Heart left ventricle (tissue), 16 donors: ENCODE results near the gene GPR179. TPM values are rescaled to one million over a fixed set of nuclear protein-coding genes. Genes with fewer than 3 reads are reported as not detected.

Experiments used
- ATAC-seq, 4 donors: fragments of 200-7000 bp; cut with Tn5 transposase; one replicate each; pipeline ENCODE4 v1.9.1; 2020 to 2022; ENCODE audit warnings: moderate library complexity in 4 of 4, mild to moderate bottlenecking in 3 of 4, moderate number of reproducible peaks in 1 of 4
- DNase-seq, 5 donors: peaks; one replicate each; pipeline ENCODE4 v3.0.0-alpha.2; 2020
- H3K27ac ChIP-seq, 12 donors: fragments of 200-600 bp; sonication (generic) in 4 of 12; one replicate each; pipeline versions ENCODE4 v1.5.0 to v1.8.0; 2016 to 2022; ENCODE audit warnings: mild to moderate bottlenecking in 2 of 12
- H3K27me3 ChIP-seq, 9 donors: fragments of 200-600 bp; sonication (generic) in 2 of 9; one replicate each; pipeline versions ENCODE4 v1.5.1 to v1.8.0; 2016 to 2022; ENCODE audit warnings: mild to moderate bottlenecking in 3 of 9
- H3K36me3 ChIP-seq, 9 donors: fragments of 200-600 bp; sonication (generic) in 2 of 9; one replicate each; pipeline versions ENCODE4 v1.5.0 to v1.8.0; 2018 to 2022; ENCODE audit warnings: mild to moderate bottlenecking in 2 of 9
- H3K4me1 ChIP-seq, 12 donors: fragments of 200-600 bp; sonication (generic) in 4 of 12; one replicate each; pipeline versions ENCODE4 v1.5.0 to v1.8.0; 2016 to 2022; ENCODE audit warnings: mild to moderate bottlenecking in 3 of 12
- H3K4me3 ChIP-seq, 12 donors: fragments of 200-600 bp; sonication (generic) in 4 of 12; one replicate each; pipeline versions ENCODE4 v1.5.0 to v1.8.0; 2017 to 2022; ENCODE audit warnings: mild to moderate bottlenecking in 9 of 12, moderate library complexity in 4 of 12
- H3K9me3 ChIP-seq, 12 donors: fragments of 200-600 bp; sonication (generic) in 4 of 12; one replicate each; pipeline versions ENCODE4 v1.5.0 to v1.8.0; 2016 to 2022; ENCODE audit warnings: mild to moderate bottlenecking in 1 of 12
- POLR2A ChIP-seq, 2 donors: fragments of 450-650 bp; IDR thresholded peaks; one replicate each; pipeline ENCODE4 v1.6.1; 2017; ENCODE audit warnings: antibody characterized with exemption in 2 of 2, mild to moderate bottlenecking in 2 of 2, moderate library complexity in 2 of 2
- WGBS, 4 donors: extraction: QIAGEN DNeasy Blood & Tissue Kit in 2 of 4; methylation state at CpG; one replicate each; pipeline versions ENCODE4 v1.1.5 to v1.1.7; 2013 to 2018; 5-methylcytosine and 5-hydroxymethylcytosine counted together
- intact Hi-C, 10 donors: fragments of 100-400 bp; cut with DNase I; formaldehyde crosslinking; loops; one replicate each; pipeline versions ENCODE4 v1.11.1 to v1.14.2; 2022
- polyA plus RNA-seq, 2 donors: library from polyadenylated mRNA; stranded (reverse); fragments of 200-250 nt; gene quantifications; one replicate each; pipeline ENCODE4 v1.2.3, GENCODE V29; 2013
- total RNA-seq, 9 donors: library from RNA; depleted of rRNA in 2 of 9; stranded (reverse); fragments of >200 nt in 2 of 9; fragmentation: NEBNext Ultra II Directional in 3 of 9; extraction: Animal tissue kit (Norgen Biotek cat#: 25700) in 3 of 9; gene quantifications; one replicate each; pipeline versions ENCODE4 v1.1.0 to v1.2.4, GENCODE V29; 2016 to 2023
- TF ChIP-seq, protein P1 (sequence below), 12 donors: fragments of 200-600 bp; sonication (generic) in 4 of 12; IDR thresholded peaks; one replicate each; pipeline versions ENCODE4 v1.5.0 to v1.8.0; 2018 to 2022; ENCODE audit warnings: antibody characterized with exemption in 12 of 12, mild to moderate bottlenecking in 5 of 12
- donor health status: ischemic (EF 13 %, LVEDD 7.1; RV severe dilation, severe dysfunction).
- donor health status: healthy with polysubstance abuse.
- donor health status: DM: no; HTN: yes; CAD: no.
- donor health status: DM: no; HTN: no; CAD: no.
- donor health status: ischemic (EF 25% LVEDD 6.9; RV normal size, moderate dysfunction).
- donor health status: ischemic (EF 25% LVEDD 5.7; RV mildly dilated, moderate dysfunction).
- donor health status: healthy.
- donor health status: DM: yes; HTN: yes; CAD: no.
- donor health status: ischemic (EF 35%, LVEDD 5.7; RV mildly dilated, moderate dysfunction).
- donor health status: nonischemic (EF 11% LVEDD 7.7; RV severe dilation, severe dysfunction).
- donor health status: DM: yes; HTN: yes; CAD: no.
- donor health status: PGD.
- donor health status: ischemic (EF 29% LVEDD 5.4; RV normal size, mild dysfunction).
- donor health status: nonischemic (EF 23%, LVEDD 6.1; RV moderate dilation, normal function).

The GPR179 gene
- total and polyA plus RNA-seq, 11 donors, result 0.03 to 0.25 (median 0.07) TPM; not detected in 5

DNA sequence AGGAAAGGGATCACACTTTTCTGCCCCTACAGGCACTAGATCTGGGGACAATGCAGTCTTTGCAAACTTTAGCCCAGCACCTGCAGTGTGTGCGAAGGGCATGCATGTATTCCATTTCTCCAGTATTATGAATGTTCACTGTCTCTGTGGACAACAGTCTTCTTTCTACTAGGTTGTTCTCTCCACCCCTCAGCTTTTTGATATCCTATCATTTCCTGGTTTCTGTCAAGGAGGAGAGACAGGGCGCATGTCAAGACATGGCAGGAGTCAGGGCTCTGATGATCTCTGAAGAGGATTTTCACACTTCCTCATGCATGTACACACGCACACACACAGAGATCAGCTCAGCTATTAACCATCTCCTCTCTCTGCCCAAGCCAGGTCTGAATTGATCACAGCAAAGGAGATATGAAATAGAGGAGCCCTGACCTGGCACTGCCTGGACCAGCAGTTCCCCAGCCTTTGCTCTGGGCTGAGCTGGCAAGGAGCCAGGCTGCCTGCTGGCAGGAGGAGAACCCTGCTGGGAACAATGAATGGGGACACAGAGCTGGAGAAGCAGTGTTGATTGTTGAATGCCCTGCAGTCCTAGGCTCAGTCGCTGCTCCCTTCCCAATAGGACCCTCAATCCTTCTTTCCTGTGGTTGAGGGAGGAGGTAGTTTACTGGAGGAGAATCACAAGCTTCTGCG is 2.6 kb downstream of the GPR179 start:
- H3K36me3 ChIP-seq, result no peaks in the 10 kb centered on the region
- TF ChIP-seq POLR2A (IDR thresholded peaks at IDR 0.05), result no peak
- TF ChIP-seq, protein P1, sequence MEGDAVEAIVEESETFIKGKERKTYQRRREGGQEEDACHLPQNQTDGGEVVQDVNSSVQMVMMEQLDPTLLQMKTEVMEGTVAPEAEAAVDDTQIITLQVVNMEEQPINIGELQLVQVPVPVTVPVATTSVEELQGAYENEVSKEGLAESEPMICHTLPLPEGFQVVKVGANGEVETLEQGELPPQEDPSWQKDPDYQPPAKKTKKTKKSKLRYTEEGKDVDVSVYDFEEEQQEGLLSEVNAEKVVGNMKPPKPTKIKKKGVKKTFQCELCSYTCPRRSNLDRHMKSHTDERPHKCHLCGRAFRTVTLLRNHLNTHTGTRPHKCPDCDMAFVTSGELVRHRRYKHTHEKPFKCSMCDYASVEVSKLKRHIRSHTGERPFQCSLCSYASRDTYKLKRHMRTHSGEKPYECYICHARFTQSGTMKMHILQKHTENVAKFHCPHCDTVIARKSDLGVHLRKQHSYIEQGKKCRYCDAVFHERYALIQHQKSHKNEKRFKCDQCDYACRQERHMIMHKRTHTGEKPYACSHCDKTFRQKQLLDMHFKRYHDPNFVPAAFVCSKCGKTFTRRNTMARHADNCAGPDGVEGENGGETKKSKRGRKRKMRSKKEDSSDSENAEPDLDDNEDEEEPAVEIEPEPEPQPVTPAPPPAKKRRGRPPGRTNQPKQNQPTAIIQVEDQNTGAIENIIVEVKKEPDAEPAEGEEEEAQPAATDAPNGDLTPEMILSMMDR (IDR thresholded peaks at IDR 0.05), result no peak
- H3K27me3 ChIP-seq, result no peaks in the 10 kb centered on the region
- peaks cover 0 to 8% (median 0%) of the 10 kb centered on the region in 12 donors for H3K4me1 ChIP-seq
- H3K27ac ChIP-seq, result no peak overlapping the region
- no peak overlapping the region for H3K4me3 ChIP-seq
- peak; percentile 75 to 88 (median 83) for ATAC-seq
- intact Hi-C loops, result loop anchor here in 3 of 10 donors (5.0 to 10.0 kb wide), 3 partner anchors 41 to 324 kb away; no protein-coding TSS in a partner anchor
- WGBS, 4 donors, result 47 to 53% (median 50%) methylated on average over 4 to 5 of the region's 5 CpGs
- no peaks in the 10 kb centered on the region for H3K9me3 ChIP-seq
- DNase-seq, result peak; percentile 44 to 80 (median 78)

DNA sequence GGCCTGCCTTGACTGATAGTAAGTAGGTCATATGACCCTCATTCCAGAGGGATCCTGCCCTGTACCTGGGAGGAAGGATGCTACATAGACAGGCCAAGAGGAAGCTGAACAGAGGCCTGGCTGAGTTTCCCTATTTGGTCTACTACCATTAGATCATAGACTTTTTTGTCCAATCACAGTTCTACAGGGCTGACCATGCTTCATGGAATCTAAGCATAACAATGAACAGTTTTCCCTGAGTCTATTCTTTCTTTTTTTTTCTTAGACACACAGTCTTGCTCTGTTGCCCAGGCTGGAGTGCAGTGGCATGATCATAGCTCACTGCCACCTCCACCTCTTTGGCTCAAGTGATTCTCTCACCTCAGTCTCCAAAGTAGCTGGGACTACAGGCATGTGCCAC is 3.9 kb downstream of the GPR179 start:
- TF ChIP-seq, protein P1 (IDR thresholded peaks at IDR 0.05), result no peak
- TF ChIP-seq POLR2A (IDR thresholded peaks at IDR 0.05), result no peak
- Histone ChIP-seq H3K27ac (no peak overlapping the region), H3K36me3 (no peaks in the 10 kb centered on the region), H3K4me3 (no peak overlapping the region), H3K9me3 (no peaks in the 10 kb centered on the region), H3K27me3 (no peaks in the 10 kb centered on the region), H3K4me1 (peaks cover 0 to 8% (median 0%) of the 10 kb centered on the region in 12 donors)
- intact Hi-C loops, result loop anchor here in 3 of 10 donors (5.0 to 10.0 kb wide), 3 partner anchors 42 to 325 kb away; no protein-coding TSS in a partner anchor
- no peak for ATAC-seq
- DNase-seq, result no peak

DNA sequence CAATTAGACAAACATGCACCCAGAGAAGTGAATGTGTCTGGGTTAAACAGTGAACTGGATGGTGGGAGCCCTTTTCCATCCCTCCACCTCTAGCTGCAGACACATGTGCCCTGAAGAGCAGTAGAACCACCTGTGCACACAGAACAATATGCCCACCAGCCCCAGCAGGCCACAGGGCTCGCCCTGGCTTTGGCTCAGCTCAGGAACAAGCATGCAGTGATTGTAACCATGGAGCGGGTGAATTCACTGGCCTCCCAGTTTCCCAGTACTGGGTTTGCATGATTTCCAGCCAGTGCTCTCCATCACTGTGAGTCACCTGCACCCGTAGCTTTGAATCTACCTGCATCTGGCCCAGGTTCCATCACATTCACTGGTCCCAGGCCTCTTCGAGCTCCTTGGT is 5.2 kb downstream of the GPR179 start:
- TF ChIP-seq, protein P1 (IDR thresholded peaks at IDR 0.05), result no peak
- no peak for TF ChIP-seq POLR2A (IDR thresholded peaks at IDR 0.05)
- Histone ChIP-seq H3K27ac (no peak overlapping the region), H3K9me3 (no peaks in the 10 kb centered on the region), H3K4me1 (peaks cover 0 to 8% (median 0%) of the 10 kb centered on the region in 12 donors), H3K36me3 (no peaks in the 10 kb centered on the region), H3K4me3 (no peak overlapping the region), H3K27me3 (peaks cover 0 to 7% (median 0%) of the 10 kb centered on the region in 9 donors)
- intact Hi-C loops, result no loop called here
- 92 to 100% (median 95%) methylated on average over 4 of the region's 4 CpGs for WGBS, 4 donors
- DNase-seq, result no peak
- no peak for ATAC-seq

DNA sequence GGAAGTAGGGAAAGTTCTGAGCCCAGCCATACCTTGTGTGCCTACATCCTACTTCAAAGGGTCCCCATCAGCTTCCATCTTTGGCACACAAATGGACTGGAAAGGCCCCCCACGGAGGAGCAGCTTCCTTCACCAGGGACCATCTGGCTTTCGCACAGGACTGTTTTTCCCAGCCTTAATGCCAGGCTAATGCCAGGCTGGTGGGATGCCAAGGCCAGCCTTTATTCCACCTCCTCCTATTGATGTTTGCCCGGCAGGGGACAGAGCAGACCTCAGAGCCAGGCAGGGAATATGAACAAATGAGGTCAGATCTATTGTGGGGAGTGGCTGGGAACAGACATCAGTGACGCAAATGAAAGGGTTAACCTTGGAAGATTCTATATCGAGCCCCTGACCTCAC is 5.7 kb downstream of the GPR179 start:
- Histone ChIP-seq H3K4me1 (peaks cover 0 to 8% (median 0%) of the 10 kb centered on the region in 12 donors), H3K4me3 (no peak overlapping the region), H3K27me3 (peaks cover 0 to 11% (median 0%) of the 10 kb centered on the region in 9 donors), H3K27ac (no peak overlapping the region), H3K9me3 (no peaks in the 10 kb centered on the region), H3K36me3 (no peaks in the 10 kb centered on the region)
- no peak for DNase-seq
- TF ChIP-seq POLR2A (IDR thresholded peaks at IDR 0.05), result no peak
- TF ChIP-seq, protein P1 (IDR thresholded peaks at IDR 0.05), result no peak
- WGBS, 4 donors, result 71 to 78% (median 76%) methylated on average over 5 of the region's 5 CpGs
- intact Hi-C loops, result no loop called here
- no peak for ATAC-seq
